Mesothelial cell of epicardium (in vitro differentiated cells): ENCODE results near the gene RBM19. TPM values are rescaled to one million over a fixed set of nuclear protein-coding genes. Genes with fewer than 3 reads are reported as not detected.

Experiments used
- DNase-seq, 2 experiments: peaks; one replicate each; pipeline ENCODE4 v3.0.0; 2021; ENCODE audit warnings: low spot score in 2 of 2; ENCODE audit not compliant: unreplicated experiment in 2 of 2
- H3K27ac Mint-ChIP-seq: 2 replicates; pipeline ENCODE4 v1.8.0; 2021; ENCODE audit warnings: mixed read lengths
- H3K27me3 Mint-ChIP-seq: 2 replicates; pipeline ENCODE4 v1.8.0; 2021; ENCODE audit warnings: low read depth, mixed read lengths
- H3K36me3 Mint-ChIP-seq: 2 replicates; pipeline ENCODE4 v1.8.0; 2021; ENCODE audit warnings: mixed read lengths
- H3K4me1 Mint-ChIP-seq: 2 replicates; pipeline ENCODE4 v1.8.0; 2021; ENCODE audit warnings: mixed read lengths
- H3K4me3 Mint-ChIP-seq: 2 replicates; pipeline ENCODE4 v1.8.0; 2021; ENCODE audit warnings: mild to moderate bottlenecking, moderate library complexity, mixed read lengths
- H3K9me3 Mint-ChIP-seq: 2 replicates; pipeline ENCODE4 v1.8.0; 2021; ENCODE audit warnings: mixed read lengths
- total RNA-seq: library from RNA; stranded (reverse); gene quantifications from 3 replicates; pipeline ENCODE4 v1.2.1, GENCODE V29; 2021
- TF ChIP-seq, protein P1 (sequence below): fragments of 200-600 bp; sonication (generic); IDR thresholded peaks from one replicate; pipeline ENCODE4 v1.5.0; 2021; ENCODE audit warnings: antibody characterized with exemption; ENCODE audit not compliant: unreplicated experiment

The RBM19 gene
- total RNA-seq, 1 donor from 2014 or later = 43.4 TPM

DNA sequence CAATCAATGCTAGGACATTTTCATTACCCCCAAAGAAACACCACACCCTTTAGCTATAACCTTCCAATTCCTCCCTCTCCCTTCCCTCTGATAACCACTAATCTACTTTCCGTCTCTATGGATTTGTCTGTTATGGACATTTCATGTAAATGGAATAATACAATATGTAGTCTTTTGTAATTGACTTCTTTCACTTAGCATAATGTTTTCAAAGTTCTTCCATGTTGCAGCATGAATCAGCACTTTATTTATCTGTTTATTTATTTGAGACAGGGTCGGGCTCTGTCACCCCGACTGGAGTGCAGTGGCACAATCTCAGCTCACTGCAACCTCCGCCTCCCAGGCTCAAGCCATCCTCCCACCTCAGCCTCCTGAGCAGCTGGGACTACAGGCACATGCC is 1.2 kb upstream of the RBM19 start:
- TF ChIP-seq, protein P1, sequence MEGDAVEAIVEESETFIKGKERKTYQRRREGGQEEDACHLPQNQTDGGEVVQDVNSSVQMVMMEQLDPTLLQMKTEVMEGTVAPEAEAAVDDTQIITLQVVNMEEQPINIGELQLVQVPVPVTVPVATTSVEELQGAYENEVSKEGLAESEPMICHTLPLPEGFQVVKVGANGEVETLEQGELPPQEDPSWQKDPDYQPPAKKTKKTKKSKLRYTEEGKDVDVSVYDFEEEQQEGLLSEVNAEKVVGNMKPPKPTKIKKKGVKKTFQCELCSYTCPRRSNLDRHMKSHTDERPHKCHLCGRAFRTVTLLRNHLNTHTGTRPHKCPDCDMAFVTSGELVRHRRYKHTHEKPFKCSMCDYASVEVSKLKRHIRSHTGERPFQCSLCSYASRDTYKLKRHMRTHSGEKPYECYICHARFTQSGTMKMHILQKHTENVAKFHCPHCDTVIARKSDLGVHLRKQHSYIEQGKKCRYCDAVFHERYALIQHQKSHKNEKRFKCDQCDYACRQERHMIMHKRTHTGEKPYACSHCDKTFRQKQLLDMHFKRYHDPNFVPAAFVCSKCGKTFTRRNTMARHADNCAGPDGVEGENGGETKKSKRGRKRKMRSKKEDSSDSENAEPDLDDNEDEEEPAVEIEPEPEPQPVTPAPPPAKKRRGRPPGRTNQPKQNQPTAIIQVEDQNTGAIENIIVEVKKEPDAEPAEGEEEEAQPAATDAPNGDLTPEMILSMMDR = no peak
- peaks cover under 1% of the 10 kb centered on the region for H3K36me3 Mint-ChIP-seq
- H3K9me3 Mint-ChIP-seq = no peaks in the 10 kb centered on the region
- peaks cover 32% of the 10 kb centered on the region for H3K27me3 Mint-ChIP-seq
- H3K4me1 Mint-ChIP-seq = peaks cover 22% of the 10 kb centered on the region
- no peak overlapping the region for H3K27ac Mint-ChIP-seq
- DNase-seq = no peak
- H3K4me3 Mint-ChIP-seq = peak overlapping the region; percentile 96

DNA sequence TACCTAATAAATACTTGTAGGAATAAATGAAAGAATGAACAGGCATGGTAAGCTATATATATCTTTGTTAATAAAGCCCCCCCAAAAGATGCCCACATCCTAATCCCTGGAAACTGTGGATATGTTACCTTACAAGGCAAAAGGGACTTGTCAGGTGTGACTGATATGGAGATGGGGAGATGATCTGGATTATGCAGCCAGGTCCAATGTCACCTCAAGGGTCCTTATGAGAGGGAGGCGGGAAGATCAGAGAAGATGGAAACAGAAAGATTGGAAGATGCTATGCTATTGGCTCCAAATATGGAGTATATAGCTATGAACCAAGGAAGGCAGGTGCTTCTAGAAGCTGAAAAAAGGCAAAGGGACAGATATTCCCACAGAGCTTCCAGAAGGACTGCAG is 3.4 kb downstream of the RBM19 start:
- no peak overlapping the region for H3K27ac Mint-ChIP-seq
- H3K4me3 Mint-ChIP-seq = no peak overlapping the region
- no peak for DNase-seq
- H3K36me3 Mint-ChIP-seq = peaks cover 14% of the 10 kb centered on the region
- no peaks in the 10 kb centered on the region for H3K9me3 Mint-ChIP-seq
- no peaks in the 10 kb centered on the region for H3K27me3 Mint-ChIP-seq
- H3K4me1 Mint-ChIP-seq = peaks cover 22% of the 10 kb centered on the region
- TF ChIP-seq, protein P1 = no peak

DNA sequence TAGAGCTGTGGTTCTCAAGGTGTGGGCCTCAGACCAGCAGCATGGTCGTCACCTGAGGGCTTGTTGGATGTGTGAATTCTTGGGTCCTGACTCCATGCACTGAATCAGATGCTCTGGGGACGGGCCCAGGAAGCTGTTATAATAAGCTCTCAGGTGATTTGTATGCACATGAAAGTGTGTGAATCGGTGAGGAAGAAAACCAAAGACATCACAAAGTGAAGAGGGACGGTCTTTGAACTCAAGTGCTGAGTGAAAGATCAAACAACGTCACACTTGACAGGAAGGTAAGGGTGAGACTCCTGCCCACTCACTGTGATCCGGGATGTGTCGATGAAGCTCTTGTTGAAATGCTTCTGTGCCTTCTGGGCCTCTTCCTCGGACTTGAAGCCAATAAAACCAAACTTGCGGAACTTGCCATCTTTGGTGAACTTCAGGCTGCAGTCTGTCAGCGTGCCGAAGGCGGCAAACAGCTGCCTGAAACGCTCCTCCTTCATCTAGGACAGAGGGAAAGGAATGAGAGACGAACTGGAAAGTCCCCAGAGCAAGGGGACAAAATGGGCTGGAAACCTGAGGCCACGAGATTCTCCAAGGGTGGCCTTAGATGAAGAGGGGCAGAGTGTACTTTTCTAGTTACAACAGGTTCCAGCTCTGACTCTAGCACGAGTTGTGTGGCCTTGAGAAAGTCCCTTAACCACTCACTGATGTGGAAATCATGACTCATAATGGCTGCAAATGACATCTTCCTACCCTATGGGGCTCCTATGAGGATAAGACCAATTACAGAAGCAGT is 4.0 kb downstream of the RBM19 start:
- TF ChIP-seq, protein P1 = no peak
- Mint-ChIP-seq H3K27me3 (no peaks in the 10 kb centered on the region), H3K27ac (no peak overlapping the region), H3K9me3 (no peaks in the 10 kb centered on the region), H3K4me1 (peaks cover 20% of the 10 kb centered on the region), H3K4me3 (no peak overlapping the region), H3K36me3 (peaks cover 14% of the 10 kb centered on the region)
- no peak for DNase-seq

DNA sequence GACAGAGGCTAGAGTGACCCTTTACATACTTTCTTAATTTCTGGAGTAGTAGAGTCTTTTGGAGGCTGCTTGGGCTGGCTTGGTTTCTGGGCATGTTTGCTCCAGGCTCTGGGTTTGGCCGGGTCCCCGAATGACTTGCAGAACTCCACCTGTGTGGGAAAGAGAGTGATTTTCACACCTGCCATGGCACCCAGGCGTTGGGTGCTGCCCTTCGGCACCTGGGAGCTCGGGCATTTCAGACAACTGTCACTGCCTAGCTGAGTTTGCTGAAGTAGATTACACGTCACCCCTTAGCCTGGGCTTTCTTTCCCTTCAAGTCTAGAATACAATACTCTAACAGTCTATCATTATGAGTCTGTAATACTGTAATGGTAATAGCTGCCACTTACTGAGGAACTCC is 6.1 kb downstream of the RBM19 start:
- TF ChIP-seq, protein P1 = no peak
- Mint-ChIP-seq H3K4me1 (peaks cover 4% of the 10 kb centered on the region), H3K36me3 (peaks cover 19% of the 10 kb centered on the region), H3K9me3 (no peaks in the 10 kb centered on the region), H3K27me3 (no peaks in the 10 kb centered on the region), H3K27ac (no peak overlapping the region), H3K4me3 (no peak overlapping the region)
- no peak for DNase-seq

DNA sequence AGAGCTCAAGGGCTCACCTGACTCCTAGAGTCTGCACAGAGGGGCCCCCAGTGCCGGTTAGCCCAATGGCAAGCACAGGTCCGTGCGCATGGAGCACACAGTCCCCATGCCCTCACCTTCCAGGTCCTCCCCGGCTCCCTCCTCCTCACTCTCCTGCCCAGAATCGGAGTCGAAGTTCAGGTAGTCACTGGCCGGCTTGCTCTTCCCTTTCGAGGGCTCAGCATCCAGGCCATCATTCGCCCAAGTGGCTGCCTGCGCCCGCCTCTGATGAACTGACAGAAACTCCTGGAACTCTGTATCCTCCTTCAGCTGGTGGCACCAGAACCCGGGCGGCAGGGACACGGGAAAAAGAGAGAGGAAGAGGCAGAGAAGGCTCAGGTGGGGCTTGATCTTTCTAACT is 7.0 kb downstream of the RBM19 start:
- Mint-ChIP-seq H3K27me3 (no peaks in the 10 kb centered on the region), H3K4me1 (no peaks in the 10 kb centered on the region), H3K36me3 (peaks cover 23% of the 10 kb centered on the region), H3K27ac (no peak overlapping the region), H3K9me3 (no peaks in the 10 kb centered on the region), H3K4me3 (no peak overlapping the region)
- DNase-seq = no peak
- TF ChIP-seq, protein P1 = no peak
